GM19468 (cell line): Measurements from ENCODE around the gene CCNE1.
"Not testable (repeated sequence)": the region's sequence is repeated elsewhere in the genome, so short reads cannot be mapped to it uniquely, and the experiment has no call there.

Experiments
- ATAC-seq: cut with Tn5 transposase; IDR thresholded peaks from one replicate; pipeline ENCODE4 v1.9.1; 2021; ENCODE audit warnings: mild to moderate bottlenecking, moderate library complexity, moderate number of reproducible peaks; ENCODE audit not compliant: unreplicated experiment; ENCODE audit errors: extremely low read depth

CCNE1 gene

DNA sequence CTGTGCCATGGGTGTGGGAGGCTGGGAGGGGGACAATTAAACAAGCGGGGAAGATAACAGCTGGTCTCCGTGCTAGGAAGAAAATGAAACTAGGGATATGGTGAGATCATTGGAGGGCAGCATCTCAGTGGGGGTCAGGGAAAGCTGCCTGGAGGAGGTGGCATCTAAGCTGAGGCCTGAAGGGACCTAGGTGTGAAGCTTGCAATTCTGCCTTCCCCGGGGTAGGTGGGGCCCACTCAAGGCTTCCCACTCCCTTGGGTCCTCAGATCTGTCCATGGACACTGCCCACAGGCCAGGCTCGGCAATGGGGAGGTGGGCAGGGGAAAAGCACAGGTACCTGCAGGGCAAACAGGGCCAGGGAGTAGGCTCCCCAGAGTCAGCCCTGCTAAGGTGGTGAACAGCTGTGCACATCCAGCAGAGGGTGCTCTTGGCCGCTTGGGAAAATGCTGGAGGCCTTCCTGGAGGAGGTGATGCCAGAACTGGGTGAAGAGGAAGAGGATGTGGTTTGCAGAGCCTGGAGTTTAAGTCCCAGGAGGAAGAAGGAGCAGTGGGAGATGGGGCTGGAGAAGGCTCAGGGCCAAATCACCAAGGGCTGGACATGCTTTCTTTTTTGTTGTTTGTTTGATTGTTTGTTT, 25.7 kb upstream of the CCNE1 start:
- ATAC-seq: no peak

- ATAC-seq: no peak
Observed at GRCh38 chr19:29787281-29787680, 24.5 kb upstream of the CCNE1 start.

- ATAC-seq: no peak
Observed at GRCh38 chr19:29789007-29789406, 22.8 kb upstream of the CCNE1 start.

DNA sequence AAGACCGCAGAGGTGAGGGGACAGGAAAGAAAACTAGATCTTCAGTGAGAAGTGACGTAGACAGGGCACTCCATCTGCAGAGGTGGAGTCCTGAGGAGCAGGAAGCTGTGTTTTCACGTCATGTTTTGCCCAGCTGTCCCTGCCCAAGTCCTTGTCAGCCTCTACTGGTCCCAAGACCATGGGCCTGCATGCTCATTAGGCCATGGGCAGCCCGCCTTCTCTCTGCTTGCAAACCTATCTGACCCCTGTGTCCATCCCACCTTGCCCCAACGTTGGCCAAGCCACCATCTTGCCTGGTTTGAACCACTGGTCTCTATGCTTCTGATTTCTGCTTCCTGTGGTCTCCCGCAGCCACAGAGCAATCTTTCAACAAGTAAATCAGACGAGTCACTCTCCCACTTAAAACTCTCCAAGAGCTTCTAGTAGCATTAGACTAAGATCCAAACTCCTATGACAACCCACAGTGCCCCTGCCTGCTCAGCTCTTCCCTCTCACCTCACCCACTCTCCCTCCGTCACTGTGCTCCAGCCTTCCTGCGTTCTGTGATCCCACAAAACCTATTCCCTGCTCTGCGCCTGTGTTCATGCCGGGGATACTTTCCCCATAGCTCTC, 18.6 kb upstream of the CCNE1 start:
- ATAC-seq: no peak

DNA sequence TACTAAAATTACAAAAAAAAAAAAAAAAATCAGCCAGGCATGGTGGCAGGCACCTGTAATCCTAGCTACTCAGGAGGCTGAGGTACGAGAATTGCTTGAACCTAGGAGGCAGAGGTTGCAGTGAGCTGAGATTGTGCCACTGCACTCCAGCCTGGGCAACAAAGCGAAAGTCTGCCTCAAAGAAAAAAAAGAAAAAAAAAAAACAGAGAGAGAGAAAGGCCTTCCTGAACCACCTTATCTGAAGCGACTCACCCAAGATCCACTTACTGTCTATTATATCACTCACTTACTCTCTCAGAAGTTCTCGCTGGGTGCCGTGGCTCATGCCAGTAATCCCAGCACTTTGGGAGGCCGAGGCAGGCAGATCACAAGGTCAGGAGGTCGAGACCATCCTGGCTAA, 17.3 kb upstream of the CCNE1 start:
- ATAC-seq: not testable (repeated sequence)

GRCh38 chr19:29795461-29796172, 16.2 kb upstream of the CCNE1 start:
- no peak for ATAC-seq

DNA sequence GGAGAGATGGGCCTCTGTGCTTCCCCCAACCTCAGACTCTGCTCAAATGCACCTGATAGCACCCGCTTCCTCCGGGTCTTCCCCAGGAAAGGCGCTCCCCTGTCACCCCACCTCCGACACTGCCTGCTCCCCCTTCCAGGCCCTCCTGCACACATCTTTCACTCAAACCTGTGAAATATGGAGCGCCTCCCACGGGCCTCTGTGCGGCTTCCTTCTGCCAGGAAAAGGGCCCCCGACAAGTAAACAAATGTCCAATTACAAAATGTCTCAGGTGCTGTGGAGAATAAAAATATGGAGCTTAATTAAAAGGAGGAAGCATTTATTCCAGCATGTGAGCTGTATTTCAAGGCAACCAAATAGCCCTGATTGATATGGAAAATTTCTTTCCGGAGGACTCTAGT, 15.6 kb upstream of the CCNE1 start:
- no peak for ATAC-seq

DNA sequence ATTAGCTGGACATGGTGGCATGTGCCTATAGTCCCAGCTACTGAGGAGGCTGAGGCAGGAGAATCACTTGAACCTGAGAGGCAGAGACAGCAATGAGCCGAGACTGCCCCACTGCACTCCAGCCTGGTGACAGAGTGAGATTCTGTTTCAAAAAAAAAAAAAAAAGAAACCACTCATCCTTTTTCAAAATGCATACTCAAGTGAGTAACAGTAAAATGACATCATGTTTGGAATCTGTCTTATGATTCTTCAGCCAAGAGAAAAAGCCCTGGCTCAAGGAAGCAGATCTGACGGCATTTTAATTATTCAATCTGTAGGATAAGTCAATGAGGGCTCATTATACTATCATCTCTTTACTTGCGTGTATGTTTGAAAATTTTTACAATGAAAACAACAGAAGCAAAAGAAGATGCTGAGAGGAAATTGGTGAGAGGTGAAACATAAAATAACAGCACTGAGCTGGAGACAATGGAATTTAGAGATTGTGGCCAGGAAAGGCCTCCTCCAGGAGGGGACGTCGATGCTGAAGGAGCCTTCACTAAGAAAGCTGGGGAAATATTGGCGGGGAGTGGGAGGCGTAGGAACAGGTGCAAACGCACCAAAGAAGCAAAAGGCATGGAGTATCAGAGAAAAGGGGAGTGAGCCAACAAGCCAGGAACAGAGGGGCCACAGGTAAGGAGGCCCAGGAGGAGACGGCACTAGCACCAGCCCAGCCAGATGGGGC, 12.9 kb upstream of the CCNE1 start:
- no peak for ATAC-seq

GRCh38 chr19:29800100-29800825, 11.5 kb upstream of the CCNE1 start:
- ATAC-seq: no peak

DNA sequence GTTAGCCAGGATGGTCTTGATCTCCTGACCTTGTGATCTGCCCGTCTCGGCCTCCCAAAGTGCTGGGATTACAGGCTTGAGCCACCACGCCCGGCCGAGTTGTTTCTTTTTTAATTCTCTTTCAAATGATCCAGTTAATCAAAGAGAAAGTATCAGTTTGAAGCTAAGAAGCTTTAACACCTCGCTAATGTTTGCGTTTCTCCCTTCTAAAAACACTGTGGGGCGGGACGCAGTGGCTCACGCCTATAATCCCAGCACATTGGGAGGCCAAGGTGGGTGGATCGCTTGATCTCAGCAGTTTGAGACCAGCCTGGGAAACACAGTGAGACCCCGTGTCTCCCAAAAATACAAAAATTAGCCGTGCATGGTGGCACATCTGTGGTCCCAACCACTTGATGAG, 7.8 kb upstream of the CCNE1 start:
- not testable (repeated sequence) for ATAC-seq

DNA sequence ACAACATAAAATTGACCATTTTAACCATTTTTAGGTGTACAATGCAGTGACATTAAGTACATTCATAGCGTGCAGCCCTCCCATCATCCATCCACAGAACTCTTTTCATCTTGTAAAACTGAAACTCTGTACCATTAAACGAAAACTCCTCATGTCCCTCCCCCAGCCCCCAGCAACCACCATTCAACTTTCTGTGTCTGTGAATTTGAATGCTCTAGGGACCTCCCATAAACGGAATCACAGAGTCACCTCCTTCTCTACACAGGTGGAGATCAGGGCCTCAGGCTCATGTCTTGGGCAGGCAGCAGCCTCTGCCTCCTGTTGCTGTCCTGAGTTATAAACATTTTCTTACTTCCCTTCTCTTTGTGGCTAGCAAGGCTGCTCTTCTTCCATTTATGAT, 7.3 kb upstream of the CCNE1 start:
- peak; percentile 39 for ATAC-seq

- ATAC-seq: no peak
Observed at GRCh38 chr19:29805031-29805965, 6.5 kb upstream of the CCNE1 start.

- no peak for ATAC-seq
Observed at GRCh38 chr19:29806098-29806866, 5.5 kb upstream of the CCNE1 start.

- no peak for ATAC-seq
Observed at GRCh38 chr19:29807178-29807577, 4.6 kb upstream of the CCNE1 start.

DNA sequence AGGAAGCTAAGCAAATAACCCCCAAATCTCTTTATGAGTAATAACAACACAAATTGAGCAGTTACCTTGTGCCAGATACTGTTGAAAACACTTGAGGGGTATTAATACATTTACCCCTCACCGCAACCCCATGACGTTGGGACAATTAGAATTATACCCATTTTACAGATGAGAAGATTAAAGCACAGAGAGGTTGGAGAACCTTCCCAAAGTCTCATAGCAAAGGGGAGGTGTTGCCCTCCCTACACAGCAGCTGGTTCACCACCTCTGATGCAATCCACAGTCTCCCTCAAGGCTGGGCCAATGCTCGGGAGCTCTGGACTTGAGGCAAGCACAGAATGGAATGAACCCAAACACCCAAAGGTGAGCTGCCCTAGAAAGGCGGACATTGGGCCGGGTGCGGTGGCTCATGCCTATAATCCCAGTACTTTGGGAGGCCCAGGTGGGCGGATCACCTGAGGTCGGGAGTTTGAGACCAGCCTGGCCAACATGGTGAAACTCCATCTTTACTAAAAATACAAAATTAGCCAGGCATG, 3.9 kb upstream of the CCNE1 start:
- no peak for ATAC-seq

DNA sequence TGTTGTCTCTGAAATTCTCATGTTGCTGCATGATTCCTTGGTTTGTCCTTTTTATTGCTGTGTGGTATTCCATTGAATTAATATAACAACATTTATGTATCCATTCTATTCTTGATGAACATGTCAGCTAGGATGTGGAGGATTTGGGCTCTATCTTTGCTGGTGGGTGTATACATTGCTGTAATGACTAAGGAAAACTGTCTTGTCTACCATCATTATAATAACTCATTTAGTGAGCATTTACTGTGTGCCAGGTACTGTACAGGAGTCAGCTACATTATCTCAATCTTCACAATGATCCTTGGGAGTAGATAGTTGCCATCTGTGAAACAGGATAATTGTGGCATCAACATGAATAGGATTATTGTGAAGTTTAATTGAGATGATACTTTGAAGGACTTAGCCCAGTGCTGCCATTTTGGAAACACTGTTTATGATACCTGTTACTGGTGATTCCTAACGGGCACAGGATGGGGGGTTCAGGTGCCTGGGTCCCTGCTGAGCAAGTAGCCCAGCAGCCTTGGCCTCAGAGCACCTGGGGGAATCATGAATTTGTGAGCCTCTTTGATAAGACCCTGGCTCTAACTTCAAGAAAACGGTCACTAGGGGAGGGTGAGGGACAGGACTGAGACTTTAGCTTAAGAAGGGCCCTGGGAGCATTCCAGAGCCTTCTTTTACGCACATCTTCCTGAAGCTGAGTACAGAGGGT, 1.8 kb upstream of the CCNE1 start:
- no peak for ATAC-seq

DNA sequence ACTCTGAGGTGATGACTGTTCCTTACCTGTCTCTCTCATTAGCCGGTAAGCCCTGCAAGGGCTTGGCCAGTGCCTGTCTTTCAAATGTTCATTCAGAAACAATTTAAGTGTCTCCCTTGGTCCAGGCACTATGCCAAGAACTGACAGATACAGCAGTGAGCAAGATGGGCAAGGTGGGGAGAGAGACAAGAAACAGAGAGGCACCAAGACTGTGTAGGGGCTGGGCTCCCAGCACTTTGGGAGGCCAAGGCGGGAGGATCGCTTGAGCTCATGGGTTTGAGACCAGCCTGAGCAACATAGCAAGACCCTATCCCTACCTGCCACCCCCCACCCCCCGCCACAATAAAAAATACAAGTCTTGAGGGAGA, 1.3 kb upstream of the CCNE1 start:
- ATAC-seq: no peak
